ENCODE results near the gene MEOX1. TPM values are rescaled to one million over a fixed set of nuclear protein-coding genes. Genes with fewer than 3 reads are reported as not detected.

Gene MEOX1
- not detected in 2 replicates for total RNA-seq (2014; rRNA removed; shearing (Covaris generic))
- not detected in 2 replicates for polyA plus RNA-seq (2016; fragmentation: Nextera tagmentation; extraction: Ambion mirVana)

GRCh38 chr17:43661699-43662412 is at the start of gene MEOX1:
MEOX1 (minus strand) TSS chr17:43661922; CDS start chr17:43661534, 388 bp downstream.
- Histone ChIP-seq H3K27ac (no peak within 1 kb of the TSS), H3K36me3 (ENCODE audit: low read depth) (no peaks in the 10 kb centered on the region), H3F3A (ENCODE audit: insufficient read depth) (no peaks in the 10 kb centered on the region), H4K20me1 (ENCODE audit: insufficient read depth) (no peaks in the 10 kb centered on the region), H3K4me2 (ENCODE audit: unreplicated experiment) (peak within 1 kb of the TSS; percentile 5), H3K27me3 (replicated peaks; ENCODE audit: insufficient read depth) (0 out of 2 replicates have a peak, but pooled peaks cover 3% of the 10 kb centered on the region), H3K79me2 (ENCODE audit: insufficient read depth) (no peaks in the 10 kb centered on the region), H3K9ac (no peak within 1 kb of the TSS), H3K4me3 (no peak within 1 kb of the TSS), H2AFZ (0 out of 2 replicates have a peak within 1 kb of the TSS, but pooled peaks have one; percentile 35), H3K9me2 (ENCODE audit: insufficient read depth) (no peaks in the 10 kb centered on the region), H3K4me1 (ENCODE audit: insufficient read depth) (peaks cover 8% of the 10 kb centered on the region), H3K9me3 (ENCODE audit: low read depth) (no peaks in the 10 kb centered on the region)
- in situ Hi-C loops (cut with MboI), result no loop called here
- peak; percentile 66 for DNase-seq
- WGBS, 2 experiments (ENCODE audit: low coverage in 1 of 2, low lambda C conversion rate in 2 of 2, missing lambda C conversion rate in 2 of 2), result 22 to 23% methylated on average over 8 of the region's 8 CpGs
- TF ChIP-seq EZH2 (IDR thresholded peaks at IDR 0.05; ENCODE audit: insufficient read depth, poor library complexity, severe bottlenecking), result no peak
- no peak for TF ChIP-seq EZH2phosphoT487 (IDR thresholded peaks at IDR 0.05; ENCODE audit: insufficient read depth, low read depth)

- H3F3A ChIP-seq (ENCODE audit: insufficient read depth), result peaks cover 4% of the 10 kb centered on the region; the same call in 1 of the 2 replicates
- no peaks in the 10 kb centered on the region for H3K36me3 ChIP-seq (ENCODE audit: low read depth)
- H3K9me2 ChIP-seq (ENCODE audit: insufficient read depth), result no peaks in the 10 kb centered on the region
- no peak overlapping the region for H3K27ac ChIP-seq
- no peak for DNase-seq
- WGBS, 2 experiments (ENCODE audit: low coverage in 1 of 2, low lambda C conversion rate in 2 of 2, missing lambda C conversion rate in 2 of 2), result 85 to 87% methylated on average over 6 of the region's 6 CpGs
- in situ Hi-C loops (cut with MboI), result no loop called here
- H3K4me2 ChIP-seq (ENCODE audit: unreplicated experiment), result no peak overlapping the region
- H3K4me1 ChIP-seq (ENCODE audit: insufficient read depth), result no peaks in the 10 kb centered on the region; the same call in 1 of the 2 replicates
- H2AFZ ChIP-seq, result no peak overlapping the region
- H3K9ac ChIP-seq, result no peak overlapping the region
- no peak overlapping the region for H3K4me3 ChIP-seq
- peaks cover 13% of the 10 kb centered on the region; the same call in 1 of the 2 replicates for H3K27me3 ChIP-seq (replicated peaks; ENCODE audit: insufficient read depth)
- no peaks in the 10 kb centered on the region for H3K79me2 ChIP-seq (ENCODE audit: insufficient read depth)
- no peaks in the 10 kb centered on the region for H3K9me3 ChIP-seq (ENCODE audit: low read depth)
- no peaks in the 10 kb centered on the region for H4K20me1 ChIP-seq (ENCODE audit: insufficient read depth)
- no peak for TF ChIP-seq EZH2phosphoT487 (IDR thresholded peaks at IDR 0.05; ENCODE audit: insufficient read depth, low read depth)
- no peak for TF ChIP-seq EZH2 (IDR thresholded peaks at IDR 0.05; ENCODE audit: insufficient read depth, poor library complexity, severe bottlenecking)
Measured at GRCh38 chr17:43710101-43710500, 48.4 kb upstream of the MEOX1 start.

- 97 to 98% methylated on average over 4 of the region's 4 CpGs for WGBS, 2 experiments (ENCODE audit: low coverage in 1 of 2, low lambda C conversion rate in 2 of 2, missing lambda C conversion rate in 2 of 2)
- H3K9me2 ChIP-seq (ENCODE audit: insufficient read depth), result no peaks in the 10 kb centered on the region
Measured at GRCh38 chr17:43709210-43709609, 47.5 kb upstream of the MEOX1 start.

GRCh38 chr17:43707184-43707583 is 45.5 kb upstream of the MEOX1 start:
- Histone ChIP-seq H3K4me2 (ENCODE audit: unreplicated experiment) (no peak overlapping the region), H3F3A (ENCODE audit: insufficient read depth) (no peaks in the 10 kb centered on the region), H3K27me3 (replicated peaks; ENCODE audit: insufficient read depth) (peaks cover 13% of the 10 kb centered on the region; the same call in 1 of the 2 replicates), H3K9me2 (ENCODE audit: insufficient read depth) (no peaks in the 10 kb centered on the region), H3K36me3 (ENCODE audit: low read depth) (no peaks in the 10 kb centered on the region), H4K20me1 (ENCODE audit: insufficient read depth) (no peaks in the 10 kb centered on the region), H3K9ac (no peak overlapping the region), H2AFZ (no peak overlapping the region), H3K27ac (no peak overlapping the region), H3K9me3 (ENCODE audit: low read depth) (no peaks in the 10 kb centered on the region), H3K4me1 (ENCODE audit: insufficient read depth) (no peaks in the 10 kb centered on the region), H3K4me3 (no peak overlapping the region), H3K79me2 (ENCODE audit: insufficient read depth) (no peaks in the 10 kb centered on the region)
- WGBS, 2 experiments (ENCODE audit: low coverage in 1 of 2, low lambda C conversion rate in 2 of 2, missing lambda C conversion rate in 2 of 2), result 28 to 33% methylated on average over 5 of the region's 5 CpGs
- TF ChIP-seq EZH2 (IDR thresholded peaks at IDR 0.05; ENCODE audit: insufficient read depth, poor library complexity, severe bottlenecking), result no peak
- TF ChIP-seq EZH2phosphoT487 (IDR thresholded peaks at IDR 0.05; ENCODE audit: insufficient read depth, low read depth), result no peak
- DNase-seq, result no peak
- in situ Hi-C loops (cut with MboI), result no loop called here

More at GRCh38 chr17:43709210-43709609, 47.5 kb upstream of the MEOX1 start:
- H3K27ac ChIP-seq, result no peak overlapping the region
- TF ChIP-seq EZH2 (IDR thresholded peaks at IDR 0.05; ENCODE audit: insufficient read depth, poor library complexity, severe bottlenecking) (no peak), EZH2phosphoT487 (IDR thresholded peaks at IDR 0.05; ENCODE audit: insufficient read depth, low read depth) (no peak)
- in situ Hi-C loops (cut with MboI), result no loop called here
- H3K4me1 ChIP-seq (ENCODE audit: insufficient read depth), result no peaks in the 10 kb centered on the region; the same call in 1 of the 2 replicates
- DNase-seq, result no peak
- H3K27me3 ChIP-seq (replicated peaks; ENCODE audit: insufficient read depth), result peaks cover 13% of the 10 kb centered on the region; the same call in 1 of the 2 replicates
- no peaks in the 10 kb centered on the region for H3K36me3 ChIP-seq (ENCODE audit: low read depth)
- no peaks in the 10 kb centered on the region for H4K20me1 ChIP-seq (ENCODE audit: insufficient read depth)
- no peak overlapping the region for H3K9ac ChIP-seq
- H3K79me2 ChIP-seq (ENCODE audit: insufficient read depth), result no peaks in the 10 kb centered on the region
- no peak overlapping the region for H2AFZ ChIP-seq
- no peak overlapping the region for H3K4me2 ChIP-seq (ENCODE audit: unreplicated experiment)
- no peaks in the 10 kb centered on the region for H3K9me3 ChIP-seq (ENCODE audit: low read depth)
- 0 out of 2 replicates have a peak, but pooled peaks cover 4% of the 10 kb centered on the region for H3F3A ChIP-seq (ENCODE audit: insufficient read depth)
- H3K4me3 ChIP-seq, result no peak overlapping the region
